LNCAP (cell line): Measurements from ENCODE around the gene HIC1.
A peak's percentile ranks its signal among the peaks of the same experiment; 100 is the strongest.

Source experiments
- TF ChIP-seq, protein P1 (sequence below): fragments of 450-650 bp; IDR thresholded peaks from 2 replicates; pipeline ENCODE4 v1.5.1; 2017; ENCODE audit warnings: mild to moderate bottlenecking

The HIC1 gene

GRCh38 chr17:2092253-2092652 is 37.4 kb downstream of the HIC1 start:
- TF ChIP-seq, protein P1, sequence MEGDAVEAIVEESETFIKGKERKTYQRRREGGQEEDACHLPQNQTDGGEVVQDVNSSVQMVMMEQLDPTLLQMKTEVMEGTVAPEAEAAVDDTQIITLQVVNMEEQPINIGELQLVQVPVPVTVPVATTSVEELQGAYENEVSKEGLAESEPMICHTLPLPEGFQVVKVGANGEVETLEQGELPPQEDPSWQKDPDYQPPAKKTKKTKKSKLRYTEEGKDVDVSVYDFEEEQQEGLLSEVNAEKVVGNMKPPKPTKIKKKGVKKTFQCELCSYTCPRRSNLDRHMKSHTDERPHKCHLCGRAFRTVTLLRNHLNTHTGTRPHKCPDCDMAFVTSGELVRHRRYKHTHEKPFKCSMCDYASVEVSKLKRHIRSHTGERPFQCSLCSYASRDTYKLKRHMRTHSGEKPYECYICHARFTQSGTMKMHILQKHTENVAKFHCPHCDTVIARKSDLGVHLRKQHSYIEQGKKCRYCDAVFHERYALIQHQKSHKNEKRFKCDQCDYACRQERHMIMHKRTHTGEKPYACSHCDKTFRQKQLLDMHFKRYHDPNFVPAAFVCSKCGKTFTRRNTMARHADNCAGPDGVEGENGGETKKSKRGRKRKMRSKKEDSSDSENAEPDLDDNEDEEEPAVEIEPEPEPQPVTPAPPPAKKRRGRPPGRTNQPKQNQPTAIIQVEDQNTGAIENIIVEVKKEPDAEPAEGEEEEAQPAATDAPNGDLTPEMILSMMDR, result no peak

DNA sequence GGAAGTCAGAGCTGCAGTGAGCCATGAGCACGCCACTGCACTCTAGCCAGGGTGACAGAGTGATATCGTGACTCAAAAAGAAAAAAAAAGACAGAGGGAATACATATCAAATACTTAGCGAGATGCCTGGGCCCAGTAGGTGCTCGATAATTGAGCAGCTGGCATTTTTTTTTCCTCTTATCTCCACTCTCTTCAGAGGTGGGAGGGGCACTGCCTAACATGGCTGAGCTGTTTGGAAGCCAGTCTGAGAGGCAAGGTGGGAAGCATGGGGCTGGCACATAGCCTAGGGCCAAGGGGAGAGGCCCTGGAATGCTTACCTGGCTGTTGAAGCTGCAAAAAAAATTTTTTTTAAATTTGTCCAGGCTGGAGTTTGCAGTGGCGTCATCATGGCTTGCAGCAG is 38.4 kb downstream of the HIC1 start:
- TF ChIP-seq, protein P1, result no peak

- TF ChIP-seq, protein P1, result peak; percentile 91
Observed at GRCh38 chr17:2094891-2095535, 40.1 kb downstream of the HIC1 start.

DNA sequence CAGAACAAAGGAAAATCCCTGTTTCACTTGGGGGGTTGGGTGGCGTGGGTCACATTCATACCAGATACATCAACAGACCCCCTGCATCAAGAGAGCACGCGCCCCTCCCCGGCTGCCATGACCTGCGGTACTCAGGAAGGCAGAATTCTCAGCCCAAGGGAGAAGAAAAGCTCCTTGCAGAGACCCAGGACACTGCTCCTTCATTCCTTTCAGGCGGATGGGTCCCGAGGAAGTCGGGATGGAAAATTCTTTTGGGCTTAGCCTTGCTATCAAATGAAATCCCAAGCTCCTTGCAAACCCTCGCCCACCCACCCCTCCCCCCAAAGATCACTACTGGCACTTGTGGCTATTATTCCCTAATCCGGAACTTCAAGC is 40.6 kb downstream of the HIC1 start:
- TF ChIP-seq, protein P1, result no peak

GRCh38 chr17:2101448-2102257 is 46.8 kb downstream of the HIC1 start:
- TF ChIP-seq, protein P1, result no peak

GRCh38 chr17:2102931-2103809 is 48.3 kb downstream of the HIC1 start:
- TF ChIP-seq, protein P1, result no peak

- TF ChIP-seq, protein P1, result no peak
Observed at GRCh38 chr17:2105663-2106062, 50.8 kb downstream of the HIC1 start.
